Measurements from ENCODE around the gene CALR.
"Not testable (repeated sequence)": the region's sequence is repeated elsewhere in the genome, so short reads cannot be mapped to it uniquely, and the experiment has no call there.

Gene CALR

DNA sequence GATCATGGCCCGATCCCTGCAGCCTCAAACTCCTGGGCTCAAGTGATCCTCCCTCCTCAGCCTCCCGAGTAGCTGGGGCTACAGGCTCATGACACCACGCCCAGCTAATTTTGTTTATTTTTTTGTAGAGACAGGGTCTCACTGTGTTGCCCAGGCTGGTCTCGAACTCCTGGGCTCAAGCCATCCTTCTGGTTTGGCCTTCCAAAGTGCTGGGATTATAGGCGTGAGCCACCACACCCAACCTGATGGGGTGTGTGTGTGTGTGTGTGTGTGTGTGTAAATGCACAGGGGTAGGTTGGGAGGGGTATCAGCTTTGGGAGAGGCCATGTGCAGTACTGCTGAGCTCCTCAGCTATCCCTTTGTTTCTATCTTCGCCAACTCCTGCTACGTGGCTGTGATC, 37.7 kb downstream of the CALR start:
- DNase-seq (ENCODE audit: low read depth in 3 of 3, low spot score in 1 of 3), result not testable (repeated sequence)

- DNase-seq (ENCODE audit: low read depth in 3 of 3, low spot score in 1 of 3), result no peak
Measured at GRCh38 chr19:12979974-12980373, 41.6 kb downstream of the CALR start.

- no peak for DNase-seq (ENCODE audit: low read depth in 3 of 3, low spot score in 1 of 3)
Measured at GRCh38 chr19:12982648-12983047, 44.2 kb downstream of the CALR start.

GRCh38 chr19:12983091-12983490, 44.7 kb downstream of the CALR start:
- DNase-seq (ENCODE audit: low read depth in 3 of 3, low spot score in 1 of 3), result no peak

GRCh38 chr19:12983542-12984142, 45.2 kb downstream of the CALR start:
- peak; percentile 52 to 84 (median 77) for DNase-seq (ENCODE audit: low read depth in 3 of 3, low spot score in 1 of 3)

DNA sequence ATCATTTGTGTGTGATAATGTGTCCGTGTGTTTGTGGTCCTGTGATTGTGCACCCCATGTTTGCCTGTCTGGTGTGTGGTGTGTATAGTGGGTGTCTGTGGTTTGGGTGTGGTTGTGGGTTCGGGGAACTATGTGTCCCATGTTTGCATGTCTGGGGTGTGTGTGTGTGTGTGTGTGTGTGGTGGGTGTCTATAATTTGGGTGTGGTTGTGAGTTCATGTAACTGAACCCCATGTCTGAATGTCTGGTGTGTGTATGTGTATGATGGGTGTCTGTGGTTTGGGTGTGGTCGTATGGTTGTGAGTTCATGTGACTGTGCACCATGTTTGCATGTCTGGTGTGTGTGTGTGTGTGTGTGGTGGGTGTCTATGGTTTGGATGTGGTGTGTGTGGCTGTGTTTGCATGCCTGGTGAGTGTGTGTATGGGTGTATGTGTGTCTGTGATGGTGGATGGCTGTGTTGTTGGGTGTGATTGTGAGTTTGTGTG, 45.8 kb downstream of the CALR start:
- DNase-seq (ENCODE audit: low read depth in 3 of 3, low spot score in 1 of 3), result no peak

DNA sequence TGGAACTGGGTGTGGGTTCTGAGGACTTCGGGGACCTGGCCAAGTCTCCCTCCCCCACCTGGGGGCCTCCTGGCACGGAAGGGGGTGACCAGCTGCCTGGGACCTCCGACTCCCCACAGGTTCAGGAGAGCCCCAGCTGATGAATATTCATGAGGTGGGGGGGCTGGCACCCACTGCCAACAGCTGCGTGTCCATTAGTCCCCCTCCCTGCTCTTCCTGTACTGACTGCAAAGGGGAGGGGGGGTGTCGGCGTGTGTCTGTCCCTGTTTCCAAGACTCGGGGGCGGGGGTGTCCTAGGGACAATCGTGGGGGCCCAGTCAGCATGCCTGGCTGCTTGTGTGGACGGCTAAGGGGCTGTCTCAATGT, 46.3 kb downstream of the CALR start:
- DNase-seq (ENCODE audit: low read depth in 3 of 3, low spot score in 1 of 3), result no peak

DNA sequence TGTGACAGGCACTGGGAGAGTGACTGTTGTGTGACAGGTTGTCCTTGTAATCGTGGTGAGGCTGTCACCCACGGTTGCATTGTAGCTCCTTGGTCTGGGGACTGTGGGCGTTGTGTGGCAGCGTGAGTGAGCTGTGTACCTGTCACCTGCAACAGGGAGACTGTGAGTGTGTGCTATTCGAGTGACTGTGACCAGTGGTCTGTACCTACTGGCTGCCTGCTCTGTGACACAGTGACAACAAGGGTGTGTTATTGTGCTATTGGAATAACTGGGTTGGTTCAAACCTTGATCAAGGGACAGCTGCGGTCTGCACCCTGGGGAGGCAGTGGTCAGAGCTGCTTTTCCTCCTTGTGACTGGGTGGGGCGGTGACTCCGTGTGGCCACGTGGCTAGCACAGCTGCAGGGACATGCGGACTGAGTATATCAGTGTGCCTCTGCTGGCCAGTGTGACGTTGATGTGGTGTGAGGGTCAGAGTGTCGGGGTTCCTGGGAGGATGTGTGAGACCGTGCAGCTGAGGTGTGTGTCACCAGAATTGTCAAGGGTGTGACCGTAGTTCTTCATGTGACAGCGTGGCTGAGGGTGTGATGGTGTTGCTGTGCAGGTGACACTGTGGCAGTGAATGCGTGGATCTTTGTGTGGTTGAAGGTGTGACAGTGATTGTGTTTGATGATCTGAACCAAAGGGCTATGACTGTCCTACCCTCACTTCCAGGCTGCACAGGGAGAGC, 46.8 kb downstream of the CALR start:
- no peak for DNase-seq (ENCODE audit: low read depth in 3 of 3, low spot score in 1 of 3)

GRCh38 chr19:12986726-12987125, 48.3 kb downstream of the CALR start:
- DNase-seq (ENCODE audit: low read depth in 3 of 3, low spot score in 1 of 3), result no peak

DNA sequence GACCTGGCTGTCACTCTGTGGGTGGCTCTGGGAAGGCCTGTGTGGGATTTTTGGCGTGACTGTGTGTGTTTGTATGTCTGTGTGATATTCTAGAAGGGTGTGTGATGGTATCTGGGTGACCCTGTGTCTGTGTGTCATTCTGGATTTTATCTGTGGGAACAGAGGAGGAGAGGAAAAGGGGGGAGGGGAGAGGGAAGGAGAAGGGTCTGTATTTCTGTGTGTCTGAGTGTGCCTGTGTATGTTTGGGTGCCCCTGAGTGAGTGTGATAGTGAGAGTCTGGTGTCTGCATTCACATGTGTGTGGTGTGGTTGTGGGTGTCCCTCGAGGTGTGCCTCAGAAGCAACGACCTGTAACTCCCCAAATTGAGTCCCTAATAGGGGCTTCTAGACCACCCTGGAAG, 48.8 kb downstream of the CALR start:
- no peak for DNase-seq (ENCODE audit: low read depth in 3 of 3, low spot score in 1 of 3)

- DNase-seq (ENCODE audit: low read depth in 3 of 3, low spot score in 1 of 3), result no peak
Measured at GRCh38 chr19:12987781-12988180, 49.4 kb downstream of the CALR start.

- no peak for DNase-seq (ENCODE audit: low read depth in 3 of 3, low spot score in 1 of 3)
Measured at GRCh38 chr19:12990431-12990830, 52.0 kb downstream of the CALR start.

DNA sequence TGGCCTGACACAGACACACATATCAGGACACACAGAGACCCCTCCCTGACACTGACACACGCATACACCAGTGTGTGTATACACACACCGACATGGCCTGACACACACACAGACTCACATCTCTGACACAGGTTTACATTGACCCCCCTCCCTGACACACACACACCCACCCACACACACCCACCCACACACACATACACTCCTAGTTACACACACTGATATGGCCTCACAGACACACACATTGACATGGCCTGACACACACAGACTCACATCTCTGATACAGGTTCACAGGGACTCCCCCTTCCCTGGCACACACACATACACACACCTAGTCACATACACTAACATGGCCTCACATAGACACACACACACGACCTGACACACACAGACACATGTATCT, 52.4 kb downstream of the CALR start:
- DNase-seq (ENCODE audit: low read depth in 3 of 3, low spot score in 1 of 3), result no peak

DNA sequence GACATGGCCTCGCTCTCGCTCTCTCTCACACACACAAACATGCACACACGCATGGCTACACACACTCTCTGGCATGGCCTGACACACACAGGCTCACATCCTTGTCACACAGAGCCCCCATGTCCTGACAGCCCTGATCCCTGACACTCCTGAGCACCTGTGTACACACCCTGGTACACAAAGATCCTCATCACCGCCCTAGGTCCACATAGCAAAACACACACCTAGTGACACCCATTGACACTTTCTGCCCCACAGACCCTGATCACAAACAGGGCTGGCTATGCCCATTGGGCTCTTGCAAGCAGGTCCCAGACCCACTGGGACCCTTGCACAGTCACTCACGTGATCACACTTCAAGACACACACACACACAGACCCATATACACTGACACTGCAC, 52.9 kb downstream of the CALR start:
- no peak for DNase-seq (ENCODE audit: low read depth in 3 of 3, low spot score in 1 of 3)

DNA sequence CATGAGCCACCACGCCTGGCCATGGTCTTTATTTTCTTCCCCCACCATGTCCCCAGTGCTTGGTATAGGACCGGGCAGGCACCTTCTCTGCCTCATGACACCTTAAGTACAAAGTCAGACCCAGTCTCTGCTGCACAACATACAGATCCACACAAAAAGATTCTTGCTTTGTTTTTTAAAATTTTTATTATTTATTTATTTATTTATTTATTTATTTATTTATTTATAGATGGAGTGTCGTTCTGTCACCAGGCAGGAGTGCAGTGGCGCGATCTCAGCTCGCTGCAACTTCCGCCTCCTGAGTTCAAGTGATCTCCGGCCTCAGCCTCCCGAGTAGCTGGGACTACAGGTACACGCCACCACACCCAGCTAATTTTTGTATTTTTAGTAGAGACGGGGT, 54.3 kb downstream of the CALR start:
- DNase-seq (ENCODE audit: low read depth in 3 of 3, low spot score in 1 of 3), result no peak

- DNase-seq (ENCODE audit: low read depth in 3 of 3, low spot score in 1 of 3), result no peak
Measured at GRCh38 chr19:12993562-12993961, 55.2 kb downstream of the CALR start.

Measured in stimulated activated CD4-positive, alpha-beta T cell treated with anti-CD3 and anti-CD28 coated beads, TNF-alpha, amount 100 ng/mL, for 1 hour (primary cell).